ENCODE measurements around the gene CCDC63.
"Not testable (repeated sequence)": the region's sequence is repeated elsewhere in the genome, so short reads cannot be mapped to it uniquely, and the experiment has no call there.

The CCDC63 gene

GRCh38 chr12:110927546-110927945 is 80.8 kb downstream of the CCDC63 start:
- no peak for DNase-seq

- DNase-seq, result no peak
Observed at GRCh38 chr12:110928700-110929099, 81.9 kb downstream of the CCDC63 start.

- no peak for DNase-seq
Observed at GRCh38 chr12:110929818-110930217, 83.0 kb downstream of the CCDC63 start.

- DNase-seq, result no peak
Observed at GRCh38 chr12:110930348-110931314, 83.8 kb downstream of the CCDC63 start.

- no peak for DNase-seq
Observed at GRCh38 chr12:110931315-110931728, 84.5 kb downstream of the CCDC63 start.

GRCh38 chr12:110932046-110932445 is 85.3 kb downstream of the CCDC63 start:
- no peak for DNase-seq

GRCh38 chr12:110933326-110933974 is 86.7 kb downstream of the CCDC63 start:
- DNase-seq, result no peak

GRCh38 chr12:110934093-110934852 is 87.5 kb downstream of the CCDC63 start:
- no peak for DNase-seq

- no peak for DNase-seq
Observed at GRCh38 chr12:110935588-110935987, 88.8 kb downstream of the CCDC63 start.

- no peak for DNase-seq
Observed at GRCh38 chr12:110936367-110937103, 89.7 kb downstream of the CCDC63 start.

GRCh38 chr12:110937104-110937641 is 90.4 kb downstream of the CCDC63 start:
- DNase-seq, result peak; percentile 49

- DNase-seq, result no peak
Observed at GRCh38 chr12:110940296-110940695, 93.5 kb downstream of the CCDC63 start.

GRCh38 chr12:110940933-110941332 is 94.1 kb downstream of the CCDC63 start:
- DNase-seq, result no peak

GRCh38 chr12:110941391-110941790 is 94.6 kb downstream of the CCDC63 start:
- DNase-seq, result no peak

- DNase-seq, result no peak
Observed at GRCh38 chr12:110943373-110943772, 96.6 kb downstream of the CCDC63 start.

- DNase-seq, result no peak
Observed at GRCh38 chr12:110948041-110948440, 101.3 kb downstream of the CCDC63 start.

GRCh38 chr12:110950466-110950865 is 103.7 kb downstream of the CCDC63 start:
- DNase-seq, result not testable (repeated sequence)

GRCh38 chr12:110950867-110951266 is 104.1 kb downstream of the CCDC63 start:
- DNase-seq, result not testable (repeated sequence)

Data from T-helper 9 cell (primary cell).